Measurements from ENCODE around the gene ZNF318.
"Not testable (repeated sequence)": the region's sequence is repeated elsewhere in the genome, so short reads cannot be mapped to it uniquely, and the experiment has no call there.

ZNF318 gene

GRCh38 chr6:43383021-43383667 is 13.7 kb upstream of the ZNF318 start:
- no peak for DNase-seq (ENCODE audit: low read depth)

GRCh38 chr6:43380858-43381257 is 11.4 kb upstream of the ZNF318 start:
- not testable (repeated sequence) for DNase-seq (ENCODE audit: low read depth)

- DNase-seq (ENCODE audit: low read depth) = no peak
These were observed 9.2 kb upstream of the ZNF318 start for GRCh38 chr6:43378631-43379030.

- DNase-seq (ENCODE audit: low read depth) = no peak
These were observed 8.3 kb upstream of the ZNF318 start for GRCh38 chr6:43377710-43378229.

- DNase-seq (ENCODE audit: low read depth) = no peak
These were observed 7.1 kb upstream of the ZNF318 start for GRCh38 chr6:43376551-43376981.

GRCh38 chr6:43375693-43376092 is 6.2 kb upstream of the ZNF318 start:
- no peak for DNase-seq (ENCODE audit: low read depth)

- no peak for DNase-seq (ENCODE audit: low read depth)
These were observed 3.9 kb upstream of the ZNF318 start for GRCh38 chr6:43373252-43373875.

- DNase-seq (ENCODE audit: low read depth) = not testable (repeated sequence)
These were observed 645 bp upstream of the ZNF318 start for GRCh38 chr6:43370003-43370580.

- DNase-seq (ENCODE audit: low read depth) = peak; percentile 36
These were observed 937 bp downstream of the ZNF318 start for GRCh38 chr6:43368259-43369160.

GRCh38 chr6:43367245-43367984 is 2.0 kb downstream of the ZNF318 start:
- DNase-seq (ENCODE audit: low read depth) = no peak

- no peak for DNase-seq (ENCODE audit: low read depth)
These were observed 8.2 kb downstream of the ZNF318 start for GRCh38 chr6:43361269-43361668.

GRCh38 chr6:43359831-43360230 is 9.6 kb downstream of the ZNF318 start:
- DNase-seq (ENCODE audit: low read depth) = no peak

GRCh38 chr6:43359381-43359780 is 10.1 kb downstream of the ZNF318 start:
- no peak for DNase-seq (ENCODE audit: low read depth)

GRCh38 chr6:43355862-43356590 is 13.4 kb downstream of the ZNF318 start:
- no peak for DNase-seq (ENCODE audit: low read depth)

GRCh38 chr6:43351951-43352350 is 17.5 kb downstream of the ZNF318 start:
- not testable (repeated sequence) for DNase-seq (ENCODE audit: low read depth)

- DNase-seq (ENCODE audit: low read depth) = no peak
These were observed 22.0 kb downstream of the ZNF318 start for GRCh38 chr6:43347444-43347843.

GRCh38 chr6:43347021-43347420 is 22.4 kb downstream of the ZNF318 start:
- DNase-seq (ENCODE audit: low read depth) = no peak

- not testable (repeated sequence) for DNase-seq (ENCODE audit: low read depth)
These were observed 23.2 kb downstream of the ZNF318 start for GRCh38 chr6:43346243-43346642.

GRCh38 chr6:43339168-43339567 is 30.3 kb downstream of the ZNF318 start:
- no peak for DNase-seq (ENCODE audit: low read depth)

GRCh38 chr6:43338243-43338642 is 31.2 kb downstream of the ZNF318 start:
- no peak for DNase-seq (ENCODE audit: low read depth)

GRCh38 chr6:43336382-43336781 is 33.1 kb downstream of the ZNF318 start:
- DNase-seq (ENCODE audit: low read depth) = no peak
